ENCODE data around the gene ZFR2.

The ZFR2 gene

DNA sequence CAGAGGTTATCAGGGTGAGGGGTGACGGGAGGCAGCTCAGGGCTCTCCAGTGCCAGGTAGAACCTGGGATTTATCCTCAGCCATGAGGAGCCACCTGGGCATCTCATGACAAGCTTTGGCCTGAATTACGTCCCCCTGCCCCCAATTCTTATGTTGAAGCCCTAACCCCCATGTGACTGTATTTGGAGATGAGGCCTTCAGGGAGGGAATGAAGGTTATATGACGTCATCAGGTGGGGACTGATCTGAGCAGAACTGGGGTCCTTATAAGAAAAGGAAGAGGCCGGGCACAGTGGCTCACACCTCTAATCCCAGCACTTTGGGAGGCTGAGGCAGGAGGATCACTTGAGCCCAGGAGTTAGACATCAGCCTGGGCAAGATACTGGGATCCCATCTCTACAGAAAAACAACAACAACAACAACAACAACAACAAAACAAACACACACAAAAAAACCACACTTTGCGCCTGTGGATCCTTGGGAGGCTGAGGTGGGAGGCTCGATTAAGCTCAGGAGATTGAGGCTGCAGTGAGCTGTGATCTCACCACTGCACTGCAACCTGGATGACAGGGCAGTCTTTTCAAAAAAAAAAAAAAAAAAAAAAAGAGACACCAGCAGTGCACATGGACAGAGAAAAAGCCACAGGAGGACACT, 18.4 kb downstream of the ZFR2 start:
- Histone ChIP-seq H3K27ac (ENCODE audit: low read depth, low read length) (no peak overlapping the region), H3K27me3 (ENCODE audit: insufficient read depth, low read length) (no peaks in the 10 kb centered on the region), H3K9ac (ENCODE audit: low read depth, low read length) (no peak overlapping the region), H3K4me3 (ENCODE audit: low read length) (no peak overlapping the region), H3K36me3 (ENCODE audit: insufficient read depth, low read length) (peaks cover 13% of the 10 kb centered on the region), H3K9me3 (ENCODE audit: insufficient read depth, low read depth, low read length) (peaks cover 34% of the 10 kb centered on the region), H3K4me1 (ENCODE audit: insufficient read depth, low read length) (no peaks in the 10 kb centered on the region)
- 76% methylated on average over 6 of the region's 6 CpGs for WGBS

DNA sequence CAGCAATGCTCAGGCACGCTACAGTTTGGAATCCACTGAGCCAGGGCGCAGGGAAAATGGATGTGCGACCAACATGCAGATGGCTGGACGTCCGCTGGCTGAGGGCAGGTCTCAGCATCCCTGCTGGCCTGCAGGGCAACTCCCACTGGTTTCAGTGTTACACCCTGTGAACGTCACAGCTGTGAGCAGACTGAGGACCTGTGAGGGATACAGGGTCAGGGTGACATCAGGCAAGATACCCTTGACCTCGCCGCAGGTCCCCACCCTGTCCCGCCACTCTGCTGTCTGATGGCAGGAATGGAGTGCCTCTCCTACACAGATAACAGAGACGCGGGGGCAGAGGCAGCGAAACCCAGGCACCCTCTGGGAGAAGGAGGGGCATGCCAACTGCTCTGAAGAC, 19.1 kb downstream of the ZFR2 start:
- no peak overlapping the region for H3K27ac ChIP-seq (ENCODE audit: low read depth, low read length)
- peaks cover 34% of the 10 kb centered on the region for H3K9me3 ChIP-seq (ENCODE audit: insufficient read depth, low read depth, low read length)
- H3K4me3 ChIP-seq (ENCODE audit: low read length), result no peak overlapping the region
- H3K4me1 ChIP-seq (ENCODE audit: insufficient read depth, low read length), result no peaks in the 10 kb centered on the region
- WGBS, result 89% methylated on average over 12 of the region's 12 CpGs
- peaks cover 13% of the 10 kb centered on the region for H3K36me3 ChIP-seq (ENCODE audit: insufficient read depth, low read length)
- H3K9ac ChIP-seq (ENCODE audit: low read depth, low read length), result no peak overlapping the region
- no peaks in the 10 kb centered on the region for H3K27me3 ChIP-seq (ENCODE audit: insufficient read depth, low read length)

DNA sequence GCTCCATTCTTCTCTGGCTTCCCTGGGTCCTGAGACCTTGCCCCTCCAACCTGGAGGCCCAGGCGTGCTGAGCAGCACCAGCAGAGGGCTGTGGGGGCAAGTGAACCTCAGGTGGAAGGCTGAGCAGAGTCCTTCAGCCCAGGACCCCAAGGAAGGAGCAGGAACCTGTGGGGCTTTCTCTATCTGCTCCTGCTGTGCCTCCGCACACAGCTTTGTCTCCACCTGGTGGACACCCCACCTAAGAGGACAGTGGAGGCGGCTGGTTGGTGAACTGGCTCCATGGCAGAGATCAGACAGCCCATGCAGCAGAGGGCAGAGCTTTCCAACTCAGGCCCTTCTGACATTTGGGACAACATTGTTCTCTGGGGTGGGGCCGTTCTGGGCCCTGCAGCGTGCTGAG, 19.7 kb downstream of the ZFR2 start:
- Histone ChIP-seq H3K4me1 (ENCODE audit: insufficient read depth, low read length) (no peaks in the 10 kb centered on the region), H3K36me3 (ENCODE audit: insufficient read depth, low read length) (peaks cover 13% of the 10 kb centered on the region), H3K9me3 (ENCODE audit: insufficient read depth, low read depth, low read length) (peaks cover 30% of the 10 kb centered on the region), H3K9ac (ENCODE audit: low read depth, low read length) (no peak overlapping the region), H3K27me3 (ENCODE audit: insufficient read depth, low read length) (no peaks in the 10 kb centered on the region), H3K27ac (ENCODE audit: low read depth, low read length) (no peak overlapping the region), H3K4me3 (ENCODE audit: low read length) (no peak overlapping the region)
- WGBS, result 78% methylated on average over 5 of the region's 5 CpGs

DNA sequence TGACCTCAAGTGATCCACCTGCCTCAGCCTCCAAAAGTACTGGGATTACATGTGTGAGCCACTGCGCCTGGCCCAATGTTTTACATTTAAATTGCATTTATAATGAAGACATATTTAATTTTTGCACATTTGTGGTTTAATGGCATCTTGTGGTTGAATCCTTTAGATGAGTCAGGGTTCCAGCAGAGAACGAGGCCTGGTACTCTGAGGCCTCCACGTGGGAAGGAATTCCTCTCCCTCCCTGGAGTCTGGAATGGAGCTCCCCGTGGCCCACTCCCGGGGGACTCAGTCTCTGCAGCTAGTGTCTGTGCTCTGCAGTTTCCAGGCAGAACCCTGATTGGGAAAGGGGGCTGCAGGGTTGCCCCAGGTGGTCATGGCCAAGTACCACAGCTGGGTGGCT, 24.2 kb downstream of the ZFR2 start:
- H3K36me3 ChIP-seq (ENCODE audit: insufficient read depth, low read length), result no peaks in the 10 kb centered on the region
- no peak overlapping the region for H3K4me3 ChIP-seq (ENCODE audit: low read length)
- no peaks in the 10 kb centered on the region for H3K27me3 ChIP-seq (ENCODE audit: insufficient read depth, low read length)
- H3K9ac ChIP-seq (ENCODE audit: low read depth, low read length), result no peak overlapping the region
- no peak overlapping the region for H3K27ac ChIP-seq (ENCODE audit: low read depth, low read length)
- 85% methylated on average over 4 of the region's 5 CpGs for WGBS
- H3K9me3 ChIP-seq (ENCODE audit: insufficient read depth, low read depth, low read length), result no peaks in the 10 kb centered on the region
- no peaks in the 10 kb centered on the region for H3K4me1 ChIP-seq (ENCODE audit: insufficient read depth, low read length)

DNA sequence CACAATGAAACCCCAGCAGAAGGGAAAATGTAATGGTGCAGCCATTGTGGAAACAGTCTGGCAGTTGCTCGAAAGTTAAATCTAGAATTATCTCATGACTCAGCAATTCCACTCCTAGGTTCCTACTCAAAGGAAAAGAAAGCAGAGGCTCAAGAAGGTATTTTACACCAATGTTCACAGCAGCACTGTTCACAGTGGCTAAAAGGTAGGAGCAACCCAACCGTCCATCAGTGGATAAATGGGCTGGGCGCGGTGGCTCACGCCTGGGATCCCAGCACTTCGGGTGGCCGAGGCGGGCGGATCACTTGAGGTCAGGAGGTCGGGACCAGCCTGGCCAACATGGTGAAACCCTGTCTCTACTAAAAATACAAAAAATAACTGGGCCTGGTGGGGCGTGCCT, 25.9 kb downstream of the ZFR2 start:
- H3K36me3 ChIP-seq (ENCODE audit: insufficient read depth, low read length), result no peaks in the 10 kb centered on the region
- 92% methylated on average over 11 of the region's 11 CpGs for WGBS
- H3K9ac ChIP-seq (ENCODE audit: low read depth, low read length), result no peak overlapping the region
- H3K4me3 ChIP-seq (ENCODE audit: low read length), result no peak overlapping the region
- H3K27me3 ChIP-seq (ENCODE audit: insufficient read depth, low read length), result no peaks in the 10 kb centered on the region
- H3K4me1 ChIP-seq (ENCODE audit: insufficient read depth, low read length), result no peaks in the 10 kb centered on the region
- no peak overlapping the region for H3K27ac ChIP-seq (ENCODE audit: low read depth, low read length)
- H3K9me3 ChIP-seq (ENCODE audit: insufficient read depth, low read depth, low read length), result no peaks in the 10 kb centered on the region; the same call in 1 of the 2 replicates

DNA sequence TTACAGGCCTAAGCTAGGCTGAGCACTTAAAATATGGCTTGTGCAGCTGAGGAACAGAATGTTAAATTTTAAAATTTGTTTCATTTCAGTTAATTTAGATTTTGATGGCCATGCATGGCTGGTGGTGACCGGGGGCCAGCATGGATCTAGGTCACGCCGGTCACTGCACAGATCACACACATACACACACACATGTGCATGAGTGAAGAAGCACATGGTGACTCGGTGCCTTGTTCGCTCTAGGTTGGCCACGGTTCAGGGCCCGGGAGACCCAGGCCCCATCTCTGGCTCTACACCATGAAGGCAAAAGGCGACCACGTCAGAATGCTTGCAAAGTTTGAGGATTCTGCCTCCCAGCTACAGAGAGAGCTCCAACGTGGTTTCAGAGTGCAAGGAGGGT, 28.0 kb downstream of the ZFR2 start:
- 91% methylated on average over 10 of the region's 10 CpGs for WGBS
- Histone ChIP-seq H3K9ac (ENCODE audit: low read depth, low read length) (no peak overlapping the region), H3K9me3 (ENCODE audit: insufficient read depth, low read depth, low read length) (no peaks in the 10 kb centered on the region; the same call in 1 of the 2 replicates), H3K4me3 (ENCODE audit: low read length) (no peak overlapping the region), H3K27ac (ENCODE audit: low read depth, low read length) (no peak overlapping the region), H3K27me3 (ENCODE audit: insufficient read depth, low read length) (no peaks in the 10 kb centered on the region), H3K4me1 (ENCODE audit: insufficient read depth, low read length) (no peaks in the 10 kb centered on the region), H3K36me3 (ENCODE audit: insufficient read depth, low read length) (no peaks in the 10 kb centered on the region)

DNA sequence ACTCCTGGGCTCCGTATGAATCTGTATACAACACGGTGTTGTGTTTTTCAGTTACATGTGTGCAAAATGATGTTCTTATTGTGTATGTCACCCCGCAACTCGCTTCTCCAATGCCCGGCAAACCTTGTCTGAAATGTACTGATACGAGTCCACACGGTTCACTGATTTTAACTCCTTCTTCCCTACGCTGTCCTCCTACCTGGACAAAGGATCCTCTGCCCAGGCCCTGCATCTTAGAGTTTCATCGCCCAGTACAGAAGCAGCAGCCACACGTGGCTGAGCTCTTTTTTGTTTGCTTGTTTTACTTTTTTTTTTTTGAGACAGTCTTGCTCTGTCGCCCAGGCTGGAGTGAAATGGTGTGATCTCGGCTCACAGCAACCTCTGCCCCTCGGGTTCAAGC, 28.9 kb downstream of the ZFR2 start:
- WGBS, result 89% methylated on average over 13 of the region's 13 CpGs

DNA sequence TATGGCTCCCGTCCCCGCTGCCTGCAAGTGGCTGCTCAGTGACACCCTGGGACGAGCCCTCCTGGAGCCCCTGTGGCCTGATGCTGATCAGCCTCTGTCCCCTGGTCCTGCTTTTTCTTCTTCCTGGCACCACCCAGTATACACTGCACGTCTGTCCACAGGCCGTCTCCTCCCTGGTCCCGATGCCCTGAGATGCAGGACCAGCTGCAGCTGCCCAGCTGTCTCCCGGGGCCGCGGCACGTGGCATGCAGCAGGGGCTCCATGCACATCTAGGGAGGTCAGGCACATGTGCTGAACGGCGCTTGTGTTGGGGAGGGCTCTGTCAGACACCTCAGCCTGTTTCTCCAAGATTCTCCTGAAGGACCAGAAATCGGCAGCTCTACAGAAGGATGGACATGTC, 30.2 kb downstream of the ZFR2 start:
- H3K27me3 ChIP-seq (ENCODE audit: insufficient read depth, low read length), result no peaks in the 10 kb centered on the region

More for the DNA sequence above, 28.9 kb downstream of the ZFR2 start:
- Histone ChIP-seq H3K4me1 (ENCODE audit: insufficient read depth, low read length) (no peaks in the 10 kb centered on the region), H3K9ac (ENCODE audit: low read depth, low read length) (no peak overlapping the region), H3K4me3 (ENCODE audit: low read length) (no peak overlapping the region), H3K36me3 (ENCODE audit: insufficient read depth, low read length) (no peaks in the 10 kb centered on the region), H3K27ac (ENCODE audit: low read depth, low read length) (no peak overlapping the region), H3K9me3 (ENCODE audit: insufficient read depth, low read depth, low read length) (no peaks in the 10 kb centered on the region; the same call in 1 of the 2 replicates), H3K27me3 (ENCODE audit: insufficient read depth, low read length) (no peaks in the 10 kb centered on the region)

DNA sequence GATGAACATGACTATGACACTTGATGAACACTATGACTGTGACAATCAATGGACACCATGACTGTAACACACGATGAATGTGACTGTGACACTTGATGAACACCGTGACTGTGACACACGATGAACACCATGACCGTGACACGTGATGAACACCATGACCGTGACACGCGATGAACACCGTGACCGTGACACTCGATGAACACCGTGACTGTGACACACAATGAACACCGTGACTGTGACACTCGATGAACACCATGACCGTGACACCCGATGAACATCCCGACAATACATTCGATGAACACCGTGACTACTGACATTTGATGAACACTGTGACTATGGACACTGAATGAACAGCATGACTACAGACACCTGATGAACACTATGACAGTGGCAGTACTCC, 30.9 kb downstream of the ZFR2 start:
- H3K9me3 ChIP-seq (ENCODE audit: insufficient read depth, low read depth, low read length), result no peaks in the 10 kb centered on the region; the same call in 1 of the 2 replicates
- H3K4me1 ChIP-seq (ENCODE audit: insufficient read depth, low read length), result no peaks in the 10 kb centered on the region
- H3K4me3 ChIP-seq (ENCODE audit: low read length), result no peak overlapping the region
- 96% methylated on average over 19 of the region's 19 CpGs for WGBS
- H3K36me3 ChIP-seq (ENCODE audit: insufficient read depth, low read length), result no peaks in the 10 kb centered on the region
- H3K27ac ChIP-seq (ENCODE audit: low read depth, low read length), result no peak overlapping the region
- no peaks in the 10 kb centered on the region for H3K27me3 ChIP-seq (ENCODE audit: insufficient read depth, low read length)
- H3K9ac ChIP-seq (ENCODE audit: low read depth, low read length), result no peak overlapping the region

More for the DNA sequence above, 30.2 kb downstream of the ZFR2 start:
- H3K4me3 ChIP-seq (ENCODE audit: low read length), result no peak overlapping the region
- 91% methylated on average over 13 of the region's 13 CpGs for WGBS
- H3K9ac ChIP-seq (ENCODE audit: low read depth, low read length), result no peak overlapping the region
- H3K4me1 ChIP-seq (ENCODE audit: insufficient read depth, low read length), result no peaks in the 10 kb centered on the region
- no peaks in the 10 kb centered on the region for H3K36me3 ChIP-seq (ENCODE audit: insufficient read depth, low read length)
- no peak overlapping the region for H3K27ac ChIP-seq (ENCODE audit: low read depth, low read length)
- no peaks in the 10 kb centered on the region; the same call in 1 of the 2 replicates for H3K9me3 ChIP-seq (ENCODE audit: insufficient read depth, low read depth, low read length)

DNA sequence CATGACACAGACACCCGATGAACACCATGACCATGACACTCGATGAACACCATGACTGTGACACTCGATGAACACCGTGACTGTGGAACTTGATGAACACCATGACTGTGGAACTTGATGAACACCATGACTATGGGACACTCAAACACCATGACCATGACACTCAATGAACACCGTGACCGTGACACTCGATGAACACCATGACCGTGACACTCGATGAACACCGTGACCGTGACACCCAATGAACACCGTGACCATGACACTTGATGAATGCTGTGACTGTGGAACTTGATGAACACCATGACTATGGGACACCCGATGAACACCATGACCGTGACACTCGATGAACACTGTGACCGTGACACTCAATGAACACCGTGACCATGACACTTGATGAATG, 31.5 kb downstream of the ZFR2 start:
- H3K27ac ChIP-seq (ENCODE audit: low read depth, low read length), result no peak overlapping the region
- no peaks in the 10 kb centered on the region for H3K4me1 ChIP-seq (ENCODE audit: insufficient read depth, low read length)
- no peaks in the 10 kb centered on the region for H3K27me3 ChIP-seq (ENCODE audit: insufficient read depth, low read length)
- no peaks in the 10 kb centered on the region for H3K36me3 ChIP-seq (ENCODE audit: insufficient read depth, low read length)
- no peaks in the 10 kb centered on the region; the same call in 1 of the 2 replicates for H3K9me3 ChIP-seq (ENCODE audit: insufficient read depth, low read depth, low read length)
- WGBS, result 95% methylated on average over 17 of the region's 17 CpGs
- no peak overlapping the region for H3K4me3 ChIP-seq (ENCODE audit: low read length)
- H3K9ac ChIP-seq (ENCODE audit: low read depth, low read length), result no peak overlapping the region

DNA sequence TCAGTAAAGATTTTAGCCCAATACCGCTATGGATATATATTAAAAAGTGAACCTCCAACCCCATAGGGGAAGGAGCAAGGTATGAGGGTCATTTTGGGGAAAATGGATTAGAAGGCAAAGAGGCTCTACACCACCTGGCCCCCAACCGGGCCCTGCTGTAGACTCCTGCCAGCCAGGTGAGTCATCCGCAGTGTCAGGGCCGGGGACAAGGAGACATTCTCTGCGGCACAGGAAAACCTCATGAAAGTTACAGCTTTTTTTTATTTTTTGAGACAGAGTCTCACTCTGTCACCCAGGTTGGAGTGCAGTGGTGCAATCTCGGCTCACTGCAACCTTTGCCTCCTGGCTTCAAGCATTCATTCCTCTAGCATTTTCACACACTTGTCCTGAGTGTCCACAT, 32.0 kb downstream of the ZFR2 start:
- Histone ChIP-seq H3K27ac (ENCODE audit: low read depth, low read length) (no peak overlapping the region), H3K27me3 (ENCODE audit: insufficient read depth, low read length) (no peaks in the 10 kb centered on the region), H3K4me3 (ENCODE audit: low read length) (no peak overlapping the region), H3K4me1 (ENCODE audit: insufficient read depth, low read length) (no peaks in the 10 kb centered on the region), H3K9me3 (ENCODE audit: insufficient read depth, low read depth, low read length) (no peaks in the 10 kb centered on the region; the same call in 1 of the 2 replicates), H3K9ac (ENCODE audit: low read depth, low read length) (no peak overlapping the region), H3K36me3 (ENCODE audit: insufficient read depth, low read length) (no peaks in the 10 kb centered on the region)
- WGBS, result 72% methylated on average over 5 of the region's 6 CpGs

DNA sequence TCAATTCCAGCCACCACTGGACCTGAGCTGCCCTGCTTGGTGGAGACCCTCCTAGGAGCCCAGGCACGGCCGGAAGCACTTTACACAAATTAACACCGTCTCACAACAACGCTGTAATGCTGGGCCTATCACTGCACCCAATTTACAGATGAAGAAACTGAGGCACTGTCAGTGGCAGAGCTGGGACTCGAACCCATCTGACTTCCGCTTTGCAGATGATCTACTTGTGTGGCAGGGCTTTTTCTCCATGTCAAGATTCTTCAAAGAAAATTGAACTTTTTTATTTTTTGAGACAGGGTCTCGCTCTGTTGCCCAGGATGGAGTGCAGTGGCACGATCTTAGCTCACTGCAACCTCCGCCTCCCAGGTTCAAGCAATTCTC, 33.8 kb downstream of the ZFR2 start:
- H3K27me3 ChIP-seq (ENCODE audit: insufficient read depth, low read length), result no peaks in the 10 kb centered on the region
- H3K36me3 ChIP-seq (ENCODE audit: insufficient read depth, low read length), result no peaks in the 10 kb centered on the region
- H3K4me3 ChIP-seq (ENCODE audit: low read length), result no peak overlapping the region
- WGBS, result 94% methylated on average over 9 of the region's 9 CpGs
- H3K9me3 ChIP-seq (ENCODE audit: insufficient read depth, low read depth, low read length), result no peaks in the 10 kb centered on the region; the same call in 1 of the 2 replicates
- H3K27ac ChIP-seq (ENCODE audit: low read depth, low read length), result no peak overlapping the region
- no peaks in the 10 kb centered on the region for H3K4me1 ChIP-seq (ENCODE audit: insufficient read depth, low read length)
- no peak overlapping the region for H3K9ac ChIP-seq (ENCODE audit: low read depth, low read length)
